CD8-positive, alpha-beta memory T cell (primary cell): ENCODE measurements around the gene SSC4D. TPM values are rescaled to one million over a fixed set of nuclear protein-coding genes. Genes with fewer than 3 reads are reported as not detected.
"Not testable (repeated sequence)": the region's sequence is repeated elsewhere in the genome, so short reads cannot be mapped to it uniquely, and the experiment has no call there.

Experiments used
- CTCF ChIA-PET: fragments of 350-600 bp; sonication (Branson Sonifier 250); formaldehyde crosslinking; loops from one replicate; lab custom pipeline; 2021; ENCODE audit warnings: antibody characterized with exemption; lab: Charles Lee
- POLR2A ChIA-PET: fragments of 350-600 bp; sonication (Branson Sonifier 250); formaldehyde crosslinking; loops from one replicate; lab custom pipeline; 2021; ENCODE audit warnings: antibody characterized with exemption; lab: Charles Lee
- DNase-seq, 5 donors: peaks; one replicate each; pipeline versions ENCODE4 v3.0.0 to v3.0.0-alpha.2; 2020 to 2022; ENCODE audit warnings: mixed read lengths in 1 of 5
- H3K27ac ChIP-seq: one replicate; pipeline ENCODE4 v1.7.0; 2013; ENCODE audit warnings: low read depth, mild to moderate bottlenecking, low read length, moderate library complexity
- H3K27me3 ChIP-seq: 2 replicates; pipeline ENCODE4 v1.7.0; 2013; ENCODE audit warnings: low read length, mild to moderate bottlenecking; ENCODE audit not compliant: insufficient read depth, poor library complexity, severe bottlenecking
- H3K36me3 ChIP-seq: 2 replicates; pipeline ENCODE4 v1.7.0; 2013; ENCODE audit warnings: mild to moderate bottlenecking, low read length, moderate library complexity; ENCODE audit not compliant: insufficient read depth
- H3K4me1 ChIP-seq: 2 replicates; pipeline ENCODE4 v1.7.0; 2013; ENCODE audit warnings: mild to moderate bottlenecking, low read length, moderate library complexity; ENCODE audit not compliant: insufficient read depth
- H3K4me3 ChIP-seq: 2 replicates; pipeline ENCODE4 v1.7.0; 2013; ENCODE audit warnings: mild to moderate bottlenecking, low read length
- H3K9me3 ChIP-seq: 2 replicates; pipeline ENCODE4 v1.7.0; 2013; ENCODE audit warnings: mild to moderate bottlenecking, low read length
- H3K27ac Mint-ChIP-seq, 8 donors: one replicate each; pipeline ENCODE4 v1.8.0; 2020 to 2021; ENCODE audit warnings: mixed read lengths in 8 of 8, mild to moderate bottlenecking in 6 of 8, inconsistent platforms in 3 of 8, moderate library complexity in 3 of 8
- H3K27me3 Mint-ChIP-seq, 2 donors: one replicate each; pipeline ENCODE4 v1.8.0; 2020 to 2021; ENCODE audit warnings: mixed read lengths in 2 of 2, mild to moderate bottlenecking in 1 of 2, moderate library complexity in 1 of 2
- H3K36me3 Mint-ChIP-seq, 3 donors: one replicate each; pipeline ENCODE4 v1.8.0; 2020 to 2021; ENCODE audit warnings: mixed read lengths in 3 of 3, inconsistent platforms in 1 of 3, mild to moderate bottlenecking in 1 of 3
- H3K4me1 Mint-ChIP-seq, 3 donors: one replicate each; pipeline ENCODE4 v1.8.0; 2020 to 2021; ENCODE audit warnings: mixed read lengths in 3 of 3, inconsistent platforms in 1 of 3, mild to moderate bottlenecking in 1 of 3
- H3K4me3 Mint-ChIP-seq, 7 donors: one replicate each; pipeline ENCODE4 v1.8.0; 2020 to 2021; ENCODE audit warnings: mixed read lengths in 7 of 7, mild to moderate bottlenecking in 6 of 7, moderate library complexity in 4 of 7, inconsistent platforms in 2 of 7
- H3K9me3 Mint-ChIP-seq, 5 donors: one replicate each; pipeline ENCODE4 v1.8.0; 2020 to 2022; ENCODE audit warnings: mixed read lengths in 5 of 5, mild to moderate bottlenecking in 3 of 5, moderate library complexity in 2 of 5, inconsistent platforms in 1 of 5
- polyA plus RNA-seq: library from polyadenylated mRNA; unstranded; fragments of 300-500 nt; fragmentation: Illumina TruSeq; gene quantifications from one replicate; pipeline ENCODE4 v1.2.3, GENCODE V29; 2021
- total RNA-seq, 2 experiments: library from RNA; stranded (reverse); gene quantifications; one replicate each; pipeline ENCODE4 v1.2.3, GENCODE V29; 2021

Gene SSC4D
- total and polyA plus RNA-seq, 3 experiments from 2014 or later = 0.17 to 0.55 (median 0.35) TPM

DNA sequence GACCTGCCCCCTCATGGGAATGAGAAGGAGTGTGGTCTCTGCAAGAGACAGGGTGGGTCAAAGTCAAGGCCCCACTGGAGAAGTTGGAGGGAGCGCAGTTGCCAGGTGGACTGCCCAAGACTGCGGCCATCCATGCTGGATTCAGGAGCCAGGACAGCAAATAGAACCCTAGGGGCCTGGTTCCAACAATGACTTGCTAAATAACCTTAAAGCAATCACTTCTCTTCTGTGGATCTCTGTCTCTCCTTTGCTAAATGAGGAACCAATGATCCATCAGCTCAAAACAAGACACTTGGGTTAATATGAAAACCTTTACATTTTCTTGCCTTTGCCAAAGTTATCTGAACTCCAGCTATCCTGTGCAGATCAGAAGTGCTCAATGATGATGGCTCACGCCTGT, 38.1 kb downstream of the SSC4D start:
- Mint-ChIP-seq H3K4me1 (no peaks in the 10 kb centered on the region), H3K36me3 (no peaks in the 10 kb centered on the region), H3K27ac (no peak overlapping the region), H3K9me3 (no peaks in the 10 kb centered on the region), H3K4me3 (no peak overlapping the region), H3K27me3 (peaks cover 5 to 30% of the 10 kb centered on the region in 2 donors)
- POLR2A ChIA-PET = no interaction called here
- H3K9me3 ChIP-seq = no peaks in the 10 kb centered on the region
- no peaks in the 10 kb centered on the region for H3K27me3 ChIP-seq
- no peak overlapping the region for H3K4me3 ChIP-seq
- H3K36me3 ChIP-seq = no peaks in the 10 kb centered on the region
- CTCF ChIA-PET = no interaction called here
- H3K27ac ChIP-seq = no peak overlapping the region
- no peaks in the 10 kb centered on the region for H3K4me1 ChIP-seq
- no peak for DNase-seq

GRCh38 chr7:76369018-76369417, 40.5 kb downstream of the SSC4D start:
- Mint-ChIP-seq H3K36me3 (no peaks in the 10 kb centered on the region), H3K9me3 (no peaks in the 10 kb centered on the region), H3K27me3 (peaks cover 6 to 26% of the 10 kb centered on the region in 2 donors), H3K27ac (no peak overlapping the region), H3K4me3 (no peak overlapping the region), H3K4me1 (peaks cover 0 to 9% (median 3%) of the 10 kb centered on the region in 3 donors)
- ChIA-PET CTCF (no interaction called here), POLR2A (no interaction called here)
- no peaks in the 10 kb centered on the region for H3K4me1 ChIP-seq
- no peak overlapping the region for H3K4me3 ChIP-seq
- DNase-seq = no peak
- H3K9me3 ChIP-seq = no peaks in the 10 kb centered on the region
- no peaks in the 10 kb centered on the region for H3K36me3 ChIP-seq
- no peaks in the 10 kb centered on the region for H3K27me3 ChIP-seq
- no peak overlapping the region for H3K27ac ChIP-seq

GRCh38 chr7:76368190-76368589, 41.3 kb downstream of the SSC4D start:
- Mint-ChIP-seq H3K27ac (no peak overlapping the region), H3K27me3 (peaks cover 6 to 26% of the 10 kb centered on the region in 2 donors), H3K9me3 (no peaks in the 10 kb centered on the region), H3K4me3 (no peak overlapping the region), H3K4me1 (peaks cover 0 to 11% (median 3%) of the 10 kb centered on the region in 3 donors), H3K36me3 (no peaks in the 10 kb centered on the region)
- Histone ChIP-seq H3K27ac (no peak overlapping the region), H3K4me1 (no peaks in the 10 kb centered on the region), H3K36me3 (no peaks in the 10 kb centered on the region), H3K9me3 (no peaks in the 10 kb centered on the region), H3K27me3 (no peaks in the 10 kb centered on the region), H3K4me3 (no peak overlapping the region)
- ChIA-PET POLR2A (no interaction called here), CTCF (no interaction called here)
- no peak for DNase-seq

DNA sequence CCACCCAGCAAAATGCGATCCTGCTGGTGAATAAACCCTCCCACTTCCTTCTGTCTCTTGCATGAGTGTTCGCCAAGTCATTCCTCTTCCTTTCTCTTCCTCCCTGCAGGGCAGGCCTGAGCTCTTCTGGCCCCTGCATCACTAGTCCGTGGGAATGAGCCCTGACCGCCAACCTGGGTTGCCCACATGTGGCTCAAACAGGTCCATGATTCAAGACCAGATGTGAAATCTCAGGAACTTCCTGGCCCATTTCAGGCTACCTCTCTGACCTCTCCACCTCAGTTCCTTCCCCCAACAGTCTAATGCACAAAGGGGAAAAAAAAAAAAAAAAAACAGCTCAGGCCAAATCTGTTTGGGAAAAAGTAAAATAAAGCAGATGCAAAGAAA, 45.3 kb downstream of the SSC4D start:
- Histone ChIP-seq H3K4me1 (peaks cover 5% of the 10 kb centered on the region), H3K4me3 (no peak overlapping the region)

DNA sequence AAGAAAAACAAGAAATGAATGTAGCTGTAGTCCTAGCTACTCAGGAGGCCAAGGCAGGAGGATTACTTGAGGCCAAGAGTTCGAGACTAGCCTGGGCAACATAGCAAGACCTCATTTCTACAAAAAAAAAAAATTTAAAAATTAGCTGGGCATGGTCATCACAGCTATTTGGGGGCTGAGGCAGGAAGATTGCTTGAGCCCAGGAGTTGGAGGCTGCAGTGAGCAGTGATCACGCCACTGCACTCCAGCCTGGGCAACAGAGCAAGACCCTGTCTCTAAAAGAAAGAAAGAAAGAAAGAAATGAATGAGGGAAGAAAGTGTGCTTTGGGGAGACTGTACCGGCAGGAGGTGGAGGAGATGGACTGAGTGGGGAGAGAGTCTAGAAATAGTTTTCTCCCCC, 45.7 kb downstream of the SSC4D start:
- peaks cover 5 to 15% (median 8%) of the 10 kb centered on the region in 3 donors for H3K4me1 Mint-ChIP-seq
- POLR2A ChIA-PET = interaction anchor here (1.1 kb wide), 1 partner anchor 48 kb away, joined by 4 read pairs; no protein-coding TSS in a partner anchor
- H3K9me3 ChIP-seq, H3K9me3 Mint-ChIP-seq, DNase-seq, H3K4me3 Mint-ChIP-seq, H3K4me3 ChIP-seq, H3K4me1 ChIP-seq, H3K27me3 Mint-ChIP-seq, CTCF ChIA-PET, H3K36me3 Mint-ChIP-seq, H3K27me3 ChIP-seq, H3K36me3 ChIP-seq, H3K27ac Mint-ChIP-seq: not testable (repeated sequence)
- peak overlapping the region; percentile 59 for H3K27ac ChIP-seq

More for the DNA sequence above, 45.3 kb downstream of the SSC4D start:
- no peaks in the 10 kb centered on the region for H3K9me3 Mint-ChIP-seq
- ChIA-PET POLR2A (interaction anchor here (0.6 to 1.1 kb wide), 2 partner anchors 49 to 196 kb away, joined by 4 read pairs; no protein-coding TSS in a partner anchor), CTCF (interaction anchor here (1.3 kb wide), 1 partner anchor 186 kb away, joined by 3 read pairs; no protein-coding TSS in a partner anchor)
- H3K36me3 Mint-ChIP-seq = peaks cover 0 to 1% (median 0%) of the 10 kb centered on the region in 3 donors
- DNase-seq = no peak
- H3K9me3 ChIP-seq = no peaks in the 10 kb centered on the region
- peaks cover 3 to 9% of the 10 kb centered on the region in 2 donors for H3K27me3 Mint-ChIP-seq
- H3K27ac Mint-ChIP-seq = peak overlapping the region in 1 of 8 donors; percentile 23
- H3K27me3 ChIP-seq = no peaks in the 10 kb centered on the region
- H3K36me3 ChIP-seq = no peaks in the 10 kb centered on the region
- peak overlapping the region; percentile 59 for H3K27ac ChIP-seq
- H3K4me1 Mint-ChIP-seq = peaks cover 5 to 15% (median 8%) of the 10 kb centered on the region in 3 donors
- H3K4me3 Mint-ChIP-seq = peak overlapping the region in 1 of 7 donors; percentile 48

GRCh38 chr7:76359978-76360638, 49.4 kb downstream of the SSC4D start:
- Histone ChIP-seq H3K9me3 (no peaks in the 10 kb centered on the region), H3K27me3 (no peaks in the 10 kb centered on the region), H3K36me3 (no peaks in the 10 kb centered on the region), H3K27ac (peak overlapping the region; percentile 88), H3K4me1 (peaks cover 31% of the 10 kb centered on the region), H3K4me3 (no peak overlapping the region)
- H3K4me3 Mint-ChIP-seq = peak overlapping the region; percentile 88 to 97 (median 92)
- H3K27me3 Mint-ChIP-seq = peaks cover 0 to 4% of the 10 kb centered on the region in 2 donors
- H3K36me3 Mint-ChIP-seq = peaks cover 3 to 24% (median 8%) of the 10 kb centered on the region in 3 donors
- ChIA-PET POLR2A (interaction anchor here (0.6 to 2.7 kb wide), 2 partner anchors 42 kb away, joined by 3 to 62 read pairs; no protein-coding TSS in a partner anchor), CTCF (interaction anchor here (0.7 to 3.2 kb wide), 7 partner anchors 33 to 182 kb away, joined by 3 to 20 read pairs (median 4); no protein-coding TSS in a partner anchor)
- H3K4me1 Mint-ChIP-seq = peaks cover 32 to 42% (median 34%) of the 10 kb centered on the region in 3 donors
- no peak for DNase-seq
- H3K9me3 Mint-ChIP-seq = no peaks in the 10 kb centered on the region
- H3K27ac Mint-ChIP-seq = peak overlapping the region in 7 of 8 donors; percentile 43 to 98 (median 92)

DNA sequence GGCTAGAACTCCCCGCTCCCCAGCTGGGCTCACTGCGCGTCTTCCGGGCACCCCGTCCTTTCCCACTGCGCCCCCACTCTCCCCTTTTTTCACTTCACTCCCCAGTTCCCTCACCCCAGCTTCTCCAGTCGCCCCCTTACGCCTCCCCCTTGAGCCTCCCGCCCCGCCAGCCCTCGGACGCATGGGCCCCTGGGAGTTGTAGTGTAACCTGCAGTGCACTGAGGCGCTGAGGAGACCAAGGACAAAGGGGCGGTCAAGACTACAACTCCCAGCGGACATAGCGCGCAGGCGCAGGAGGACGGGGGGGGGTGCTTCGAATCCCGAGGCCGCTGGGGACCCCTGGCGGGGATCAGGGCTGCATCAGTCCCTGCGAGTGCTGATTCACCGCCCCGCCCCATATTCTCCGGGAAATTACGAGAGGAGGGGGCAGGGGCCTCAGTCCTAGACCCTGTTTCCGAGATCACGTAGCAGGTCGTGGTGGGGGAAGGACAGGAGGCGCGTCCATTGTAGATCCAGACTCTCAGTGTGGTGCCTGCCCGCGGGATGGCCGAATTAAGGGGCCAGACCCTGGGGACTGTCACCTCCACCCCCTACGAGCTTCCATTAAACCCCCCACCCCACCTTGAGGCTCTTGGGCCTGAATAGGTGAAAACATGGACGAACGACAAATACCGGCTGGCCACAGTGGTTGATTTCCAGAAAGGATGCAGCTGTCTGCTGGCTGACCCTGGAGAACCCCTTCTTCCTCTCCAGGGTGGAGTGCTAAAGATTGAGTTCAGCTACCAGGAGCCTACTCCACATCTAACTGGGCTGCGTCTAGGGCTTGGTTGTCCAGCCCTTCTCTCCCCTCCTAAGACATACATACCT, 50.2 kb downstream of the SSC4D start:
- H3K4me1 Mint-ChIP-seq = peaks cover 35 to 44% (median 39%) of the 10 kb centered on the region in 3 donors
- ChIA-PET CTCF (interaction anchor here (0.6 to 3.2 kb wide), 9 partner anchors 29 to 181 kb away, joined by 3 to 20 read pairs (median 4); no protein-coding TSS in a partner anchor), POLR2A (interaction anchor here (0.7 to 2.7 kb wide), 4 partner anchors 9 to 312 kb away, joined by 4 to 62 read pairs (median 8); partner anchors contain the start of genes MDH2 and STYXL1)
- Histone ChIP-seq H3K4me3 (peak overlapping the region; percentile 71), H3K27me3 (no peaks in the 10 kb centered on the region), H3K27ac (peak overlapping the region; percentile 88), H3K9me3 (no peaks in the 10 kb centered on the region), H3K4me1 (peaks cover 31% of the 10 kb centered on the region), H3K36me3 (no peaks in the 10 kb centered on the region)
- H3K36me3 Mint-ChIP-seq = peaks cover 9 to 30% (median 10%) of the 10 kb centered on the region in 3 donors
- no peaks in the 10 kb centered on the region for H3K9me3 Mint-ChIP-seq
- peak overlapping the region; percentile 88 to 97 (median 92) for H3K4me3 Mint-ChIP-seq
- peak overlapping the region; percentile 92 to 98 (median 96) for H3K27ac Mint-ChIP-seq
- DNase-seq = peak; percentile 90 to 97 (median 95)
- peaks cover 0 to 4% of the 10 kb centered on the region in 2 donors for H3K27me3 Mint-ChIP-seq
